GM13977 (cell line): ENCODE measurements around the gene GGN.

Source experiments
- DNase-seq: peaks from one replicate; pipeline ENCODE4 v3.0.0; 2012; ENCODE audit warnings: low spot score
- in situ Hi-C: fragments of 300-500 bp; cut with MboI; formaldehyde crosslinking; loops from one replicate; pipeline ENCODE4 v1.12.0; 2022; ENCODE audit warnings: low sequenced_read_pairs, low pct_unique_long_range_greater_than_20kb, mixed read lengths, inconsistent platforms; ENCODE audit not compliant: unreplicated experiment
- TF ChIP-seq, protein P1 (sequence below): IDR thresholded peaks from 2 replicates; pipeline ENCODE4 v1.5.1; 2012; ENCODE audit warnings: mild to moderate bottlenecking, control low read depth; ENCODE audit not compliant: insufficient read depth; ENCODE audit errors: extremely low read depth, missing control alignments

The GGN gene

DNA sequence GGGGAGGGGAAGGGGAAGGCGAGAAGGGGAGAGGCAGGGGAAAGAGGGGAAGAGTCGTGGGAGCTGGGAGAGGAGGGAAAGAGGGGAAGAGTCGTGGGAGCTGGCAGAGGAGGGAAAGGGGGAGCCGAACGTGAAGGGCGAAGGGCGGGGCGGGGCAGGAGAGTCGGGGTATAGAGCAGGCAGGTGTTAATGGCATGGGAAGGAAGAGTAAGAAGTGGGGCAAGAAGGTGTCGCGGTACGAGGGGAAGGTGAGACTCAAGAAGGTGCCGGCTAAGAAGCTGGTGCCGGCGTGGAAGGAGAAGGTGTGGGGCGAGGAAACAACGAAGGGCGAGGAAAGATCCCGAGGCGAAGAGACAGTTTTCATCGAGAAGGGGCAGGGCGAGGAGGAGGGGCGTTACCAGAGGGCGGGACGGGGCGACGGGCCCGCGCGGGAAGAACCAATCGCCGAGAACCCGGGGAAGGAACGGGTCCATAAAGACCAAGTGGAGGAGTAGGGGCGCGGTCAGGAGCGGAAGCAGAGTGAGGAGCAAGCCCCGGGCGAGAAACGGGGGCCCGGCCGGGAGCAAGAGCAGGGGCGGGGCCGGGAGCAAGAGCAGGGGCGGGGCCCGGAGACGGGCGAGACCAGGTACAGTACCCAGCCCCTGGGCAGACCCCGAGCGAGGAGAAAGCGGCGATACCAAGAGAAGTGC lies 51.7 kb downstream of the GGN start:
- peak; percentile 93 for DNase-seq
- in situ Hi-C loops = loop anchor here (25.0 kb wide), 1 partner anchor 424 kb away; the partner anchor contains the start of genes SIPA1L3 and WDR87
- TF ChIP-seq, protein P1, sequence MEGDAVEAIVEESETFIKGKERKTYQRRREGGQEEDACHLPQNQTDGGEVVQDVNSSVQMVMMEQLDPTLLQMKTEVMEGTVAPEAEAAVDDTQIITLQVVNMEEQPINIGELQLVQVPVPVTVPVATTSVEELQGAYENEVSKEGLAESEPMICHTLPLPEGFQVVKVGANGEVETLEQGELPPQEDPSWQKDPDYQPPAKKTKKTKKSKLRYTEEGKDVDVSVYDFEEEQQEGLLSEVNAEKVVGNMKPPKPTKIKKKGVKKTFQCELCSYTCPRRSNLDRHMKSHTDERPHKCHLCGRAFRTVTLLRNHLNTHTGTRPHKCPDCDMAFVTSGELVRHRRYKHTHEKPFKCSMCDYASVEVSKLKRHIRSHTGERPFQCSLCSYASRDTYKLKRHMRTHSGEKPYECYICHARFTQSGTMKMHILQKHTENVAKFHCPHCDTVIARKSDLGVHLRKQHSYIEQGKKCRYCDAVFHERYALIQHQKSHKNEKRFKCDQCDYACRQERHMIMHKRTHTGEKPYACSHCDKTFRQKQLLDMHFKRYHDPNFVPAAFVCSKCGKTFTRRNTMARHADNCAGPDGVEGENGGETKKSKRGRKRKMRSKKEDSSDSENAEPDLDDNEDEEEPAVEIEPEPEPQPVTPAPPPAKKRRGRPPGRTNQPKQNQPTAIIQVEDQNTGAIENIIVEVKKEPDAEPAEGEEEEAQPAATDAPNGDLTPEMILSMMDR = no peak
